ENCODE data around the gene HAUS3. TPM values are rescaled to one million over a fixed set of nuclear protein-coding genes. Genes with fewer than 3 reads are reported as not detected.

Gene HAUS3
- total and polyA plus RNA-seq, 2 of the 13 experiments (the other 11 are each of a cell fraction or from before 2014, with no cell fraction given): 3.9 to 12.6 TPM

GRCh38 chr4:2262145-2262943 lies 20.4 kb upstream of the HAUS3 start (continued):
- no peak for TF ChIP-seq MAF1 (CRISPR knock-in tag; IDR thresholded peaks at IDR 0.05; ENCODE audit: borderline replicate concordance)
- TF ChIP-seq ZBTB3 (CRISPR knock-in tag; IDR thresholded peaks at IDR 0.05; ENCODE audit: borderline replicate concordance, low read depth): no peak
- no peak for TF ChIP-seq NR1H2 (CRISPR knock-in tag; IDR thresholded peaks at IDR 0.05; ENCODE audit: borderline replicate concordance, low read depth)
- peak; percentile 33; the same call in 1 of the 2 replicates for TF ChIP-seq DMAP1 (CRISPR knock-in tag; IDR thresholded peaks at IDR 0.05)
- TF ChIP-seq GTF2F1 (IDR thresholded peaks at IDR 0.05; ENCODE audit: low read length): no peak
- TF ChIP-seq EHMT2 (IDR thresholded peaks at IDR 0.05; ENCODE audit: borderline replicate concordance, low read depth, low read length): no peak
- 0 out of 2 replicates have a peak, but pooled peaks have one; percentile 38 for TF ChIP-seq ZNF383 (CRISPR knock-in tag; IDR thresholded peaks at IDR 0.05; ENCODE audit: borderline replicate concordance)
- TF ChIP-seq ZHX1 (CRISPR knock-in tag; IDR thresholded peaks at IDR 0.05; ENCODE audit: low read depth): peak; percentile 62; the same call in 1 of the 2 replicates
- TF ChIP-seq MTF1 (CRISPR knock-in tag; IDR thresholded peaks at IDR 0.05): no peak
- TF ChIP-seq KDM5B (CRISPR knock-in tag; IDR thresholded peaks at IDR 0.05; ENCODE audit: borderline replicate concordance): peak; percentile 93
- TF ChIP-seq FOSL1 (CRISPR knock-in tag; IDR thresholded peaks at IDR 0.05; ENCODE audit: borderline replicate concordance): no peak
- TF ChIP-seq ZFP36 (IDR thresholded peaks at IDR 0.05; ENCODE audit: borderline replicate concordance, low read depth, low read length, partially characterized antibody): no peak
- TF ChIP-seq POLR2G (IDR thresholded peaks at IDR 0.05; ENCODE audit: low read depth, low read length): peak; percentile 92
- TF ChIP-seq NFIB (CRISPR knock-in tag; IDR thresholded peaks at IDR 0.05; ENCODE audit: borderline replicate concordance): no peak
- TF ChIP-seq E2F1 (CRISPR knock-in tag; IDR thresholded peaks at IDR 0.05): peak; percentile 62; the same call in 1 of the 2 replicates
- no peak for TF ChIP-seq ZNF589 (CRISPR knock-in tag; conservative IDR thresholded peaks at IDR 0.05)
- TF ChIP-seq ZNF235 (CRISPR knock-in tag; IDR thresholded peaks at IDR 0.05; ENCODE audit: borderline replicate concordance): no peak
- TF ChIP-seq DNMT1 (CRISPR knock-in tag; IDR thresholded peaks at IDR 0.05): 0 out of 2 replicates have a peak, but pooled peaks have one; percentile 43
- TF ChIP-seq RFXAP (CRISPR knock-in tag; IDR thresholded peaks at IDR 0.05; ENCODE audit: borderline replicate concordance): peak; percentile 100
- no peak for TF ChIP-seq TFAP4 (IDR thresholded peaks at IDR 0.05; ENCODE audit: borderline replicate concordance, low read depth)
- TF ChIP-seq CREB1 (IDR thresholded peaks at IDR 0.05): peak; percentile 66
- TF ChIP-seq CREB1 (CRISPR knock-in tag; IDR thresholded peaks at IDR 0.05): no peak
- 0 out of 2 replicates have a peak, but pooled peaks have one; percentile 33 for TF ChIP-seq KLF15 (CRISPR knock-in tag; IDR thresholded peaks at IDR 0.05; ENCODE audit: borderline replicate concordance)

Measured in HepG2 (cell line).